HepG2 (cell line): ENCODE measurements around the gene TXNDC11. TPM values are rescaled to one million over a fixed set of nuclear protein-coding genes. Genes with fewer than 3 reads are reported as not detected.

Experiments used
- ATAC-seq: fragments of 200-7000 bp; cut with Tn5 transposase; 3 replicates; pipeline ENCODE4 v1.9.1; 2020; ENCODE audit warnings: mild to moderate bottlenecking, moderate library complexity
- BruUV-seq: library from RNA; stranded (reverse); fragments of 400-500 nt; replicated peaks from 2 replicates; lab custom pipeline; 2021; lab: Mats Ljungman, UMichigan
- CTCF ChIA-PET: fragments of 300-600 bp; formaldehyde crosslinking; extraction: SDS; loops from one replicate; lab custom pipeline; 2021; ENCODE audit warnings: low total read pairs, inconsistent platforms, low intra/inter-chr PET ratio; lab: Yijun Ruan, JAX
- POLR2A ChIA-PET: fragments of 350-600 bp; sonication (Branson Sonifier 250); formaldehyde crosslinking; loops from one replicate; lab custom pipeline; 2020; ENCODE audit warnings: antibody characterized with exemption, inconsistent platforms; lab: Yijun Ruan, JAX
- DNase-seq: peaks from one replicate; pipeline ENCODE4 v3.0.0-alpha.2; 2015; ENCODE audit warnings: low spot score
- FAIRE-seq: peaks from 3 replicates; lab custom pipeline; 2011; peaks lifted over from hg19 to GRCh38; lab: Jason Lieb, UNC
- H2AFZ ChIP-seq: one replicate; pipeline ENCODE4 v1.6.1; 2011; ENCODE audit warnings: low read length, inconsistent platforms
- H3K27ac ChIP-seq: fragments of 300-600 bp; 3 replicates; pipeline ENCODE4 v1.8.0; 2011; ENCODE audit warnings: mixed run types, mild to moderate bottlenecking, mixed read lengths, low read length, inconsistent platforms; ENCODE audit not compliant: insufficient read depth; ENCODE audit errors: extremely low read length
- H3K27me3 ChIP-seq, 2 experiments: fragments of 200-600 bp in 1 of 2; 2 replicates in 1 of 2; 3 replicates in 1 of 2; pipeline versions ENCODE4 v1.6.0 to v1.8.0; 2011; ENCODE audit warnings: low read length in 2 of 2, mild to moderate bottlenecking in 2 of 2, moderate library complexity in 2 of 2, inconsistent platforms in 1 of 2; ENCODE audit not compliant: insufficient read depth in 2 of 2, control insufficient read depth in 1 of 2
- H3K36me3 ChIP-seq, 2 experiments: fragments of 200-600 bp in 1 of 2; replicated peaks in 1 of 2; 2 replicates in 1 of 2; 3 replicates in 1 of 2; pipeline versions ENCODE4 v1.5.1 to v1.8.0; 2011; ENCODE audit warnings: low read length in 2 of 2, inconsistent platforms in 1 of 2; ENCODE audit not compliant: insufficient read depth in 2 of 2, control insufficient read depth in 1 of 2
- H3K4me1 ChIP-seq: 2 replicates; pipeline ENCODE4 v1.5.1; 2012; ENCODE audit warnings: low read length, inconsistent platforms; ENCODE audit not compliant: insufficient read depth
- H3K4me2 ChIP-seq: 2 replicates; pipeline ENCODE4 v1.6.0; 2011; ENCODE audit warnings: low read depth, low read length, inconsistent platforms
- H3K4me3 ChIP-seq, 3 experiments: fragments of 200-600 bp in 1 of 3; sonication (generic), shearing (Covaris generic) in 1 of 3; replicated peaks in 1 of 3; 2 replicates each; pipeline ENCODE4 v1.5.1; 2011 to 2016; ENCODE audit warnings: low read length in 3 of 3, inconsistent platforms in 2 of 3, low read depth in 2 of 3, mild to moderate bottlenecking in 2 of 3, control low read depth in 1 of 3, mixed read lengths in 1 of 3; ENCODE audit not compliant: insufficient read depth in 1 of 3
- H3K79me2 ChIP-seq: one replicate; pipeline ENCODE4 v1.6.1; 2011; ENCODE audit warnings: low read length, inconsistent platforms; ENCODE audit not compliant: insufficient read depth
- H3K9ac ChIP-seq: 2 replicates; pipeline ENCODE4 v1.6.0; 2011; ENCODE audit warnings: mild to moderate bottlenecking, low read depth, low read length, inconsistent platforms; ENCODE audit not compliant: insufficient read depth
- H3K9me3 ChIP-seq: 2 replicates; pipeline ENCODE4 v1.5.1; 2012; ENCODE audit warnings: mild to moderate bottlenecking, low read length
- H4K20me1 ChIP-seq: 2 replicates; pipeline ENCODE4 v1.6.0; 2011; ENCODE audit warnings: inconsistent platforms, mild to moderate bottlenecking, low read length, moderate library complexity; ENCODE audit not compliant: insufficient read depth
- KMT2B ChIP-seq: IDR thresholded peaks from 2 replicates; pipeline ENCODE4 v1.6.1; 2016; ENCODE audit warnings: missing genetic modification reagents, missing compliant biosample characterization
- NCOA2 ChIP-seq: sonication (generic); formaldehyde crosslinking; IDR thresholded peaks from 2 replicates; pipeline ENCODE4 v1.8.0; 2022; ENCODE audit warnings: inconsistent platforms
- ZNF468 ChIP-seq: sonication (generic); formaldehyde crosslinking; IDR thresholded peaks from 2 replicates; pipeline ENCODE4 v1.8.0; 2022; ENCODE audit warnings: mild to moderate bottlenecking, moderate library complexity, missing genetic modification reagents
- ZNF546 ChIP-seq: sonication (generic); formaldehyde crosslinking; conservative IDR thresholded peaks from 2 replicates; pipeline ENCODE4 v1.8.1; 2023; ENCODE audit warnings: mild to moderate bottlenecking, missing genetic modification reagents
- ZNF629 ChIP-seq: sonication (generic); formaldehyde crosslinking; conservative IDR thresholded peaks from 2 replicates; pipeline ENCODE4 v1.5.0; 2020; ENCODE audit warnings: missing genetic modification reagents
- ZNF646 ChIP-seq: sonication (generic); formaldehyde crosslinking; IDR thresholded peaks from 2 replicates; pipeline ENCODE4 v1.9.0; 2021; ENCODE audit warnings: mild to moderate bottlenecking, missing genetic modification reagents
- ZNF792 ChIP-seq: IDR thresholded peaks from 2 replicates; pipeline ENCODE4 v1.6.1; 2016
- WGBS: methylation state at CpG from one replicate; pipeline ENCODE4 v1.1.6; 2017; ENCODE audit warnings: low lambda C conversion rate; 5-methylcytosine and 5-hydroxymethylcytosine counted together
- in situ Hi-C: cut with HindIII; loops from 2 replicates; pipeline ENCODE4 v1.10.0; 2017; ENCODE audit warnings: low pct_unique_long_range_greater_than_20kb; ENCODE audit not compliant: extremely low pct_ligation_motif_present
- intact Hi-C: fragments of 100-400 bp; cut with micrococcal nuclease; formaldehyde crosslinking; loops from one replicate; pipeline ENCODE4 v1.10.0; 2022; ENCODE audit not compliant: unreplicated experiment
- polyA plus RNA-seq, 8 experiments: library from polyadenylated mRNA; depleted of rRNA in 3 of 8; stranded (reverse) in 7 of 8; unstranded in 1 of 8; fragments of >200 nt; fragmentation: Illumina TruSeq in 4 of 8; extraction: Trizol in 4 of 8; gene quantifications; 2 replicates each; pipeline versions ENCODE4 v1.2.1 to v1.2.3, GENCODE V29; 2011 to 2016; ENCODE audit warnings: low read depth in 4 of 8, missing spikeins in 1 of 8, mixed read lengths in 1 of 8; ENCODE audit not compliant: insufficient read depth in 1 of 8
- total RNA-seq, 5 experiments: library from RNA; depleted of rRNA; stranded (reverse); fragments of >200 nt; fragmentation: Illumina TruSeq; extraction: Trizol; gene quantifications; 2 replicates each; pipeline ENCODE4 v1.2.3, GENCODE V29; 2016; ENCODE audit warnings: low read depth in 1 of 5
- TF ChIP-seq, protein P1 (sequence below): sonication (generic); formaldehyde crosslinking; IDR thresholded peaks from 2 replicates; pipeline ENCODE4 v1.4.0; 2020; ENCODE audit warnings: missing genetic modification reagents
- TF ChIP-seq, protein P2 (sequence below), 2 experiments: IDR thresholded peaks; 2 replicates each; pipeline ENCODE4 v1.6.1; 2011 to 2012; ENCODE audit warnings: low read length in 2 of 2, borderline replicate concordance in 1 of 2, low read depth in 1 of 2, mild to moderate bottlenecking in 1 of 2, moderate library complexity in 1 of 2

Gene TXNDC11
- total and polyA plus RNA-seq, 2 of the 13 experiments (the other 11 are each of a cell fraction or from before 2014, with no cell fraction given), result 74.9 to 123 TPM

DNA sequence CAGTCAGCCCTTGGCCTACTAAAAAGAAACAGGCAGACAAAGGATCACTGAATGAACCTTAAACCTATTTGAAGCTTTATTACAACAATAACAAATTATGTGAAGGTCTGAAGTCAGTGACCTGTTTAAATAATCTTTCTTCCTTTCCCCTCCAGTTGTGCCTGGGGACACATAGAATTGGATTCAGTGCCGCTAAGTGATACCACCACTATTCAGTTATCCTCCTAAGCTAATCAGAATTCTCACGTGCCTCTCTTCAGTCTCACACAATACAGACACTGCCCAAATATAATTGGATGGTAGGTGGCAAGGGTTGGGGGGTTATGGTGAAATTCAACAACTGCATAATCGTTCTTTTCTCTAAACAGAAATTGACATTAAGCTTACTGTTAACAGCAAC lies 11.4 kb downstream of the TXNDC11 start:
- TF ChIP-seq ZNF468 (no peak), ZNF646 (CRISPR knock-in tag) (no peak), ZNF792 (CRISPR knock-in tag) (no peak), ZNF629 (CRISPR knock-in tag) (no peak), KMT2B (CRISPR knock-in tag) (no peak), ZNF546 (CRISPR knock-in tag) (no peak), NCOA2 (CRISPR knock-in tag) (no peak)
- TF ChIP-seq, protein P1, sequence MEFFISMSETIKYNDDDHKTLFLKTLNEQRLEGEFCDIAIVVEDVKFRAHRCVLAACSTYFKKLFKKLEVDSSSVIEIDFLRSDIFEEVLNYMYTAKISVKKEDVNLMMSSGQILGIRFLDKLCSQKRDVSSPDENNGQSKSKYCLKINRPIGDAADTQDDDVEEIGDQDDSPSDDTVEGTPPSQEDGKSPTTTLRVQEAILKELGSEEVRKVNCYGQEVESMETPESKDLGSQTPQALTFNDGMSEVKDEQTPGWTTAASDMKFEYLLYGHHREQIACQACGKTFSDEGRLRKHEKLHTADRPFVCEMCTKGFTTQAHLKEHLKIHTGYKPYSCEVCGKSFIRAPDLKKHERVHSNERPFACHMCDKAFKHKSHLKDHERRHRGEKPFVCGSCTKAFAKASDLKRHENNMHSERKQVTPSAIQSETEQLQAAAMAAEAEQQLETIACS (CRISPR knock-in tag), result no peak
- TF ChIP-seq, protein P2, sequence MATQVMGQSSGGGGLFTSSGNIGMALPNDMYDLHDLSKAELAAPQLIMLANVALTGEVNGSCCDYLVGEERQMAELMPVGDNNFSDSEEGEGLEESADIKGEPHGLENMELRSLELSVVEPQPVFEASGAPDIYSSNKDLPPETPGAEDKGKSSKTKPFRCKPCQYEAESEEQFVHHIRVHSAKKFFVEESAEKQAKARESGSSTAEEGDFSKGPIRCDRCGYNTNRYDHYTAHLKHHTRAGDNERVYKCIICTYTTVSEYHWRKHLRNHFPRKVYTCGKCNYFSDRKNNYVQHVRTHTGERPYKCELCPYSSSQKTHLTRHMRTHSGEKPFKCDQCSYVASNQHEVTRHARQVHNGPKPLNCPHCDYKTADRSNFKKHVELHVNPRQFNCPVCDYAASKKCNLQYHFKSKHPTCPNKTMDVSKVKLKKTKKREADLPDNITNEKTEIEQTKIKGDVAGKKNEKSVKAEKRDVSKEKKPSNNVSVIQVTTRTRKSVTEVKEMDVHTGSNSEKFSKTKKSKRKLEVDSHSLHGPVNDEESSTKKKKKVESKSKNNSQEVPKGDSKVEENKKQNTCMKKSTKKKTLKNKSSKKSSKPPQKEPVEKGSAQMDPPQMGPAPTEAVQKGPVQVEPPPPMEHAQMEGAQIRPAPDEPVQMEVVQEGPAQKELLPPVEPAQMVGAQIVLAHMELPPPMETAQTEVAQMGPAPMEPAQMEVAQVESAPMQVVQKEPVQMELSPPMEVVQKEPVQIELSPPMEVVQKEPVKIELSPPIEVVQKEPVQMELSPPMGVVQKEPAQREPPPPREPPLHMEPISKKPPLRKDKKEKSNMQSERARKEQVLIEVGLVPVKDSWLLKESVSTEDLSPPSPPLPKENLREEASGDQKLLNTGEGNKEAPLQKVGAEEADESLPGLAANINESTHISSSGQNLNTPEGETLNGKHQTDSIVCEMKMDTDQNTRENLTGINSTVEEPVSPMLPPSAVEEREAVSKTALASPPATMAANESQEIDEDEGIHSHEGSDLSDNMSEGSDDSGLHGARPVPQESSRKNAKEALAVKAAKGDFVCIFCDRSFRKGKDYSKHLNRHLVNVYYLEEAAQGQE (IDR thresholded peaks at IDR 0.05; ENCODE audit: borderline replicate concordance in 1 of 2, low read depth in 1 of 2, low read length in 2 of 2), result no peak
- intact Hi-C loops, result no loop called here

More for the DNA sequence above, 11.4 kb downstream of the TXNDC11 start:
- peaks cover 41 to 87% of the 10 kb centered on the region in 2 experiments for H3K36me3 ChIP-seq
- no peak overlapping the region for H3K27ac ChIP-seq
- no peak overlapping the region for H3K4me3 ChIP-seq
- no peak overlapping the region for H2AFZ ChIP-seq
- BruUV-seq, result no TSS peak
- no peak for FAIRE-seq
- peaks cover 9% of the 10 kb centered on the region for H4K20me1 ChIP-seq
- 91% methylated on average over 3 of the region's 3 CpGs for WGBS
- peaks cover 55% of the 10 kb centered on the region for H3K4me1 ChIP-seq
- no peak for DNase-seq
- H3K9me3 ChIP-seq, result no peaks in the 10 kb centered on the region
- POLR2A ChIA-PET, result interaction anchor here (1.2 to 4.1 kb wide), 3 partner anchors 12 to 66 kb away, joined by 3 to 41 read pairs (median 11); partner anchors contain the start of genes TXNDC11 and ZC3H7A
- no peaks in the 10 kb centered on the region for H3K27me3 ChIP-seq
- CTCF ChIA-PET, result no interaction called here
- H3K9ac ChIP-seq, result no peak overlapping the region
- in situ Hi-C loops, result no loop called here
- H3K79me2 ChIP-seq, result peaks cover 51% of the 10 kb centered on the region
- ATAC-seq, result no peak
- no peak overlapping the region for H3K4me2 ChIP-seq
